Measurements from ENCODE around the gene HERPUD2. TPM values are rescaled to one million over a fixed set of nuclear protein-coding genes. Genes with fewer than 3 reads are reported as not detected.

HERPUD2 gene
- total and polyA plus RNA-seq, 2 of the 4 experiments (the other 2 are of a cell fraction) = 22.2 to 27.2 TPM

DNA sequence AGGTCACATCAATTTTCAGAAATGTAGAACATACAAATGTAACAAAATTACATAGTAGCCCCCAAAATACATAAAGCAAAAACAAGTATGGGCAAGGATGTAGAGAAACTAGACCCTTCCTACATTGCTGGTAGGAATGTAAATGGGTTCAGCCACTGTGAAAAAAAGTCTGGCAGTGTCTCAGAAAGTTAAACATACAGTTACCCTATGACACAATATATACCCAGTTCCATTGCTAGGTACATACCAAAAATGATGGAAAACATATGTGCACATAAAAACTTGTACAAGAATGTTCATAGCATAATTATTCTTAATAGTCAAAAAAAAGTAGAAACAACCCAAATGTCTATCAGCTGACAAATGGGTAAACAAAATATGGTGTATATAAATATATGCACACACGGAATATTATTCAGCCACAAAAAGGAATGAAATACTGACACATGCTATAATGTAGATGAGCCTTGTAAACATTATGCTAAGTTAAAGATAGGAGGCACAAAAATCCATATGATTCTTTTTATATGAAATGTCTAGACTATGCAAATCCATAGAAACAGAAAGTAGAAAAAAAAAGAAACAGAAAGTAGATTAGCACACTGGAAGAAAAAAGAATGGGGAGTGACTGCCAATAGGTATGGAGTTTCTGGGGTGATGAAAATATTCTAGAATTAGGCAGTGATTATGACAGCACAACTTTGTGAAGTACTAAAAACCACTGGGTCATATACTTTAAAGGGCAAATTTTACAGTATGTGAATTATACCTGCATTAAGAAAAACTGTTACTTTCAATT, 13.5 kb downstream of the HERPUD2 start:
- H3K9ac ChIP-seq (ENCODE audit: low read depth, low read length) = no peak overlapping the region
- no peak overlapping the region for H2BK15ac ChIP-seq (ENCODE audit: low read depth, low read length)
- no peak overlapping the region for H3K27ac ChIP-seq (ENCODE audit: insufficient read depth, low read length)
- no peak overlapping the region for H4K5ac ChIP-seq (ENCODE audit: low read depth, low read length)
- CTCF ChIA-PET = no interaction called here
- H2BK5ac ChIP-seq (ENCODE audit: low read depth, low read length, poor library complexity, severe bottlenecking) = no peak overlapping the region
- no peak for TF ChIP-seq NFE2L2 (IDR thresholded peaks at IDR 0.05; ENCODE audit: low read depth, low read length)
- no peak for TF ChIP-seq RAD21 (IDR thresholded peaks at IDR 0.05; ENCODE audit: low read length)
- TF ChIP-seq POLR2A (IDR thresholded peaks at IDR 0.05; ENCODE audit: low read depth, low read length) = no peak
- TF ChIP-seq, protein P1, sequence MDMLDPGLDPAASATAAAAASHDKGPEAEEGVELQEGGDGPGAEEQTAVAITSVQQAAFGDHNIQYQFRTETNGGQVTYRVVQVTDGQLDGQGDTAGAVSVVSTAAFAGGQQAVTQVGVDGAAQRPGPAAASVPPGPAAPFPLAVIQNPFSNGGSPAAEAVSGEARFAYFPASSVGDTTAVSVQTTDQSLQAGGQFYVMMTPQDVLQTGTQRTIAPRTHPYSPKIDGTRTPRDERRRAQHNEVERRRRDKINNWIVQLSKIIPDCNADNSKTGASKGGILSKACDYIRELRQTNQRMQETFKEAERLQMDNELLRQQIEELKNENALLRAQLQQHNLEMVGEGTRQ (IDR thresholded peaks at IDR 0.05; ENCODE audit: low read depth, low read length) = no peak
- dilution Hi-C loops (cut with HindIII; ENCODE audit: low sequenced_read_pairs, unreplicated experiment) (no loop called here), intact Hi-C loops (cut with micrococcal nuclease) (no loop called here), in situ Hi-C loops (cut with MboI; ENCODE audit: low sequenced_read_pairs) (no loop called here)
- 0 out of 2 replicates have a peak, but pooled peaks cover 3% of the 10 kb centered on the region for H3K9me1 ChIP-seq (ENCODE audit: insufficient read depth, low read length)
- H2AK5ac ChIP-seq (ENCODE audit: low read depth, low read length) = no peak overlapping the region
- DNase-seq = no peak
- peaks cover 6% of the 10 kb centered on the region for H3K36me3 ChIP-seq (ENCODE audit: control insufficient read depth, insufficient read depth, low read length)
- no peak overlapping the region for H3K23ac ChIP-seq (ENCODE audit: low read depth, low read length)
- H3K27me3 ChIP-seq (ENCODE audit: control insufficient read depth, insufficient read depth, low read length) = no peaks in the 10 kb centered on the region
- peaks cover 28% of the 10 kb centered on the region for H4K20me1 ChIP-seq (ENCODE audit: insufficient read depth, low read length)
- ATAC-seq (ENCODE audit: low read depth) = no peak
- H3K18ac ChIP-seq (ENCODE audit: low read depth, low read length) = no peak overlapping the region
- H3K4me3 ChIP-seq (ENCODE audit: insufficient read depth, low read depth, low read length) = no peak overlapping the region
- no TSS peak for BruUV-seq (replicated peaks)
- no peak overlapping the region for H4K91ac ChIP-seq (ENCODE audit: insufficient read depth, low read depth, low read length)
- no peak overlapping the region for H2BK20ac ChIP-seq (ENCODE audit: low read depth, low read length)
- POLR2A ChIA-PET (ENCODE audit: unreplicated experiment) = no interaction called here
- peaks cover 19 to 34% of the 10 kb centered on the region in 2 experiments for H3K79me1 ChIP-seq (ENCODE audit: low read depth in 1 of 2, low read length in 2 of 2)
- H3K4me1 ChIP-seq (ENCODE audit: control insufficient read depth, insufficient read depth, low read length) = no peaks in the 10 kb centered on the region
- no peak overlapping the region for H3K4ac ChIP-seq (ENCODE audit: low read depth, low read length)
- H3K9me3 ChIP-seq (ENCODE audit: control insufficient read depth, insufficient read depth, low read length) = no peaks in the 10 kb centered on the region
- H2BK120ac ChIP-seq (ENCODE audit: low read depth, low read length) = no peak overlapping the region
- WGBS, 2 experiments (ENCODE audit: extremely low coverage in 2 of 2, insufficient read length in 1 of 2) = no CpG with 5 or more reads among the region's 1 CpG
- no peak overlapping the region for H3K4me2 ChIP-seq (ENCODE audit: low read depth, low read length)
- no peak overlapping the region for H3K56ac ChIP-seq (ENCODE audit: extremely low read depth, insufficient read depth, low read length)
- H2AFZ ChIP-seq (replicated peaks; ENCODE audit: low read length, poor library complexity) = no peak overlapping the region
- H3K14ac ChIP-seq (replicated peaks; ENCODE audit: low read depth, low read length) = no peak overlapping the region
- no peak overlapping the region for H2AK9ac ChIP-seq (replicated peaks; ENCODE audit: low read depth, low read length, poor library complexity)
- H4K8ac ChIP-seq (ENCODE audit: low read depth in 2 of 2, low read length in 2 of 2) = no peak overlapping the region
